K562 (cell line): ENCODE data around the gene ATAD2B. TPM values are rescaled to one million over a fixed set of nuclear protein-coding genes. Genes with fewer than 3 reads are reported as not detected.

Experiments used
- CHD1 ChIP-seq: fragments of 200-600 bp; sonication (generic); IDR thresholded peaks from one replicate; pipeline ENCODE4 v1.6.1; 2012; ENCODE audit warnings: mild to moderate bottlenecking, moderate library complexity, low read length, inconsistent platforms
- ELF1 ChIP-seq: fragments of 200-800 bp; sonication (Bioruptor generic); IDR thresholded peaks from 2 replicates; pipeline ENCODE4 v1.6.1; 2016; ENCODE audit warnings: missing genetic modification characterization, missing compliant biosample characterization
- EP300 ChIP-seq: IDR thresholded peaks from 2 replicates; pipeline ENCODE4 v1.6.1; 2012; ENCODE audit warnings: low read length, improper control_type of control experiment
- GATAD2A ChIP-seq: fragments of 450-650 bp; IDR thresholded peaks from 2 replicates; pipeline ENCODE4 v1.6.1; 2017
- HEY1 ChIP-seq: fragments of 250-450 bp; sonication (Bioruptor Pico); IDR thresholded peaks from 2 replicates; pipeline ENCODE4 v1.5.0; 2020; ENCODE audit warnings: mild to moderate bottlenecking, moderate library complexity, borderline replicate concordance
- HSF4 ChIP-seq: fragments of 250-450 bp; sonication (Bioruptor Pico); IDR thresholded peaks from 2 replicates; pipeline ENCODE4 v2.1.2; 2022; ENCODE audit warnings: mild to moderate bottlenecking, moderate library complexity, borderline replicate concordance
- MBD2 ChIP-seq: sonication (generic); IDR thresholded peaks from 2 replicates; pipeline ENCODE4 v1.6.1; 2016; ENCODE audit warnings: low read depth, borderline replicate concordance
- MED1 ChIP-seq: sonication (generic); formaldehyde crosslinking; IDR thresholded peaks from 2 replicates; pipeline ENCODE4 v1.8.1; 2023; ENCODE audit warnings: missing genetic modification reagents, borderline replicate concordance
- MEIS2 ChIP-seq: fragments of 450-650 bp; IDR thresholded peaks from 2 replicates; pipeline ENCODE4 v1.6.1; 2014; ENCODE audit warnings: mild to moderate bottlenecking; ENCODE audit not compliant: partially characterized antibody
- NFYB ChIP-seq: IDR thresholded peaks from 2 replicates; pipeline ENCODE4 v1.6.1; 2011; ENCODE audit warnings: mild to moderate bottlenecking, moderate library complexity; ENCODE audit not compliant: insufficient read length; ENCODE audit errors: extremely low read depth
- PHTF2 ChIP-seq: fragments of 250-450 bp; sonication (Bioruptor Pico); IDR thresholded peaks from 2 replicates; pipeline ENCODE4 v1.5.0; 2021; ENCODE audit warnings: mild to moderate bottlenecking
- RBBP5 ChIP-seq: fragments of 200-600 bp; sonication (generic); IDR thresholded peaks from 2 replicates; pipeline ENCODE4 v1.6.1; 2012; ENCODE audit warnings: borderline replicate concordance, mild to moderate bottlenecking, low read length, control low read depth, inconsistent platforms; ENCODE audit not compliant: insufficient read depth, poor library complexity, severe bottlenecking
- TCF7 ChIP-seq: sonication (generic); IDR thresholded peaks from 2 replicates; pipeline ENCODE4 v1.6.1; 2016; ENCODE audit warnings: antibody characterized with exemption, borderline replicate concordance
- YY1 ChIP-seq, 3 experiments: IDR thresholded peaks; 2 replicates each; pipeline ENCODE4 v1.6.1; 2011; ENCODE audit warnings: low read length in 2 of 3, mild to moderate bottlenecking in 2 of 3, moderate library complexity in 2 of 3, borderline replicate concordance in 1 of 3, control low read depth in 1 of 3, low read depth in 1 of 3; ENCODE audit not compliant: insufficient read depth in 3 of 3, insufficient replicate concordance in 2 of 3, control insufficient read depth in 1 of 3, insufficient read length in 1 of 3; ENCODE audit errors: extremely low read depth in 1 of 3
- ZC3H11A ChIP-seq: IDR thresholded peaks from 2 replicates; pipeline ENCODE4 v1.6.1; 2012; ENCODE audit warnings: low read depth, low read length, improper control_type of control experiment
- ZNF23 ChIP-seq: fragments of 250-450 bp; sonication (Bioruptor Pico); IDR thresholded peaks from 2 replicates; pipeline ENCODE4 v1.4.0; 2020; ENCODE audit warnings: mild to moderate bottlenecking
- ZNF507 ChIP-seq: conservative IDR thresholded peaks from 2 replicates; pipeline ENCODE4 v1.6.1; 2017; ENCODE audit warnings: missing genetic modification characterization, missing compliant biosample characterization
- polyA plus RNA-seq, 8 experiments: library from polyadenylated mRNA; depleted of rRNA in 4 of 8; stranded (reverse) in 5 of 8; unstranded in 3 of 8; fragments of >200 nt; fragmentation: Nextera tagmentation in 2 of 8; fragmentation: Illumina TruSeq in 1 of 8; extraction: Ambion mirVana in 2 of 8; extraction: Trizol in 1 of 8; gene quantifications; 2 replicates each; pipeline versions ENCODE4 v1.2.1 to v1.2.3, GENCODE V29; 2011 to 2014; ENCODE audit warnings: inconsistent platforms in 1 of 8, missing spikeins in 1 of 8
- total RNA-seq, 7 experiments: library from RNA; depleted of rRNA in 6 of 7; stranded (reverse); fragments of >200 nt in 6 of 7; fragmentation: Illumina TruSeq in 2 of 7; extraction: Trizol in 2 of 7; gene quantifications; 2 replicates each; pipeline versions ENCODE4 v1.2.1 to v1.2.3, GENCODE V29; 2011 to 2021; ENCODE audit warnings: low replicate concordance in 1 of 7
- TF ChIP-seq, protein P1 (sequence below): fragments of 250-450 bp; sonication (Bioruptor Pico); IDR thresholded peaks from 2 replicates; pipeline ENCODE4 v1.8.0; 2022; ENCODE audit warnings: inconsistent platforms
- TF ChIP-seq, protein P2 (sequence below): fragments of 450-650 bp; IDR thresholded peaks from 2 replicates; pipeline ENCODE4 v1.6.1; 2016; ENCODE audit warnings: missing biosample characterization, missing genetic modification characterization
- TF ChIP-seq, protein P3 (sequence below): fragments of 200-800 bp; sonication (Bioruptor generic); IDR thresholded peaks from 2 replicates; pipeline ENCODE4 v1.6.1; 2017; ENCODE audit warnings: missing genetic modification characterization, missing compliant biosample characterization
- TF ChIP-seq, protein P4 (sequence below): sonication (generic); formaldehyde crosslinking; IDR thresholded peaks from 2 replicates; pipeline ENCODE4 v1.9.0; 2022; ENCODE audit warnings: mild to moderate bottlenecking, missing genetic modification reagents
- TF ChIP-seq, protein P5 (sequence below): sonication (generic); formaldehyde crosslinking; IDR thresholded peaks from 2 replicates; pipeline ENCODE4 v1.8.1; 2022; ENCODE audit warnings: missing genetic modification reagents

The ATAD2B gene
- total and polyA plus RNA-seq, 9 of the 15 experiments (the other 6 are each of a cell fraction or from before 2014, with no cell fraction given), result 3.2 to 21.6 (median 11.4) TPM

DNA sequence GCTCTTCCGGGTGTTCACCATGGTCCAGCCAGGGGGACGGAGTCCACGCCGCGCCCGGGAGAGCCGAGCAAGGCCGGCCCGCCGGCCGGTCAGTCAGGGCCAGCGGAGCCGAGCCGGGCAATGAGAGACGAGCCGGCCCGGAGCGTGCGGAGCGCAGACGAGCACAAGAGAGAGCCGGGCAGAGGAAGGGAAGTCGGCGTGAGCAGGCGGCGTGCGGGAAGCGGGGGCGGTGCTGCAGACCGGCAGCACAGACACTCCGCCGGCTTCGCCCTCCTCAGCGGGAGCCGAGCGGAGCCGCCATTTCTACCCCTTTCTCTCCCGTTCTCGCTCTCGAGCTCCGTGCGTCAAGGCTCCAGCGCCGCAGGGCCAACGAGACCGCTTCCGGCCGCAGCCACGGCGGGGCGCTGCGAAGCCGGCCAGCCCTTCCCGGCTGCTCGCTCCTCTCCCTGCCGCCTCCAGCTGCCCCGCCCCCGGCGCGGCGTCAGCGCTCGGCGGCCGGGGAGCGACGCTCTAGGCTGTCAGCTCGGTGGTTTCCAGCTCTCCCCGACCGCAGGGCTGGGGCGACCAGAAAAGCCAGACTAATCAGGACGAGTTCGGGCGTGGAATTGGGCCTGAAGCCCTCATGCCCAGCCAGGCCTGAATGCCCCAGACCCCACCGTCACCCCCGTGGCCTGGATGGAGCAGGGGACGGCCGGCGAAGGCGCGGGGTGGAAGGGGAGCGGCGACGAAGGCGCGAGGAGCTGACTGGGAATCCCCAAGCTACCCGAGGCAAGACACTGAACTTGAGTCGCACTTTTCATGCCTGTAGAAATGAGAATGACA, at the start of gene ATAD2B (continued):
- TF ChIP-seq, protein P1, sequence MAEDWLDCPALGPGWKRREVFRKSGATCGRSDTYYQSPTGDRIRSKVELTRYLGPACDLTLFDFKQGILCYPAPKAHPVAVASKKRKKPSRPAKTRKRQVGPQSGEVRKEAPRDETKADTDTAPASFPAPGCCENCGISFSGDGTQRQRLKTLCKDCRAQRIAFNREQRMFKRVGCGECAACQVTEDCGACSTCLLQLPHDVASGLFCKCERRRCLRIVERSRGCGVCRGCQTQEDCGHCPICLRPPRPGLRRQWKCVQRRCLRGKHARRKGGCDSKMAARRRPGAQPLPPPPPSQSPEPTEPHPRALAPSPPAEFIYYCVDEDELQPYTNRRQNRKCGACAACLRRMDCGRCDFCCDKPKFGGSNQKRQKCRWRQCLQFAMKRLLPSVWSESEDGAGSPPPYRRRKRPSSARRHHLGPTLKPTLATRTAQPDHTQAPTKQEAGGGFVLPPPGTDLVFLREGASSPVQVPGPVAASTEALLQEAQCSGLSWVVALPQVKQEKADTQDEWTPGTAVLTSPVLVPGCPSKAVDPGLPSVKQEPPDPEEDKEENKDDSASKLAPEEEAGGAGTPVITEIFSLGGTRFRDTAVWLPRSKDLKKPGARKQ (CRISPR knock-in tag), result no peak
- TF ChIP-seq EP300, result peak; percentile 37
- TF ChIP-seq MEIS2, result peak; percentile 40
- no peak for TF ChIP-seq ZNF23 (CRISPR knock-in tag)
- TF ChIP-seq HEY1 (CRISPR knock-in tag), result no peak
- TF ChIP-seq, protein P2, sequence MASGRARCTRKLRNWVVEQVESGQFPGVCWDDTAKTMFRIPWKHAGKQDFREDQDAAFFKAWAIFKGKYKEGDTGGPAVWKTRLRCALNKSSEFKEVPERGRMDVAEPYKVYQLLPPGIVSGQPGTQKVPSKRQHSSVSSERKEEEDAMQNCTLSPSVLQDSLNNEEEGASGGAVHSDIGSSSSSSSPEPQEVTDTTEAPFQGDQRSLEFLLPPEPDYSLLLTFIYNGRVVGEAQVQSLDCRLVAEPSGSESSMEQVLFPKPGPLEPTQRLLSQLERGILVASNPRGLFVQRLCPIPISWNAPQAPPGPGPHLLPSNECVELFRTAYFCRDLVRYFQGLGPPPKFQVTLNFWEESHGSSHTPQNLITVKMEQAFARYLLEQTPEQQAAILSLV (tag), result no peak
- TF ChIP-seq NFYB, result no peak
- TF ChIP-seq TCF7, result peak; percentile 23; the same call in 1 of the 2 replicates
- TF ChIP-seq ELF1 (tag), result peak; percentile 53; the same call in 1 of the 2 replicates
- peak; percentile 97 for TF ChIP-seq RBBP5
- no peak for TF ChIP-seq HSF4 (CRISPR knock-in tag)
- no peak for TF ChIP-seq CHD1
- TF ChIP-seq, protein P3, sequence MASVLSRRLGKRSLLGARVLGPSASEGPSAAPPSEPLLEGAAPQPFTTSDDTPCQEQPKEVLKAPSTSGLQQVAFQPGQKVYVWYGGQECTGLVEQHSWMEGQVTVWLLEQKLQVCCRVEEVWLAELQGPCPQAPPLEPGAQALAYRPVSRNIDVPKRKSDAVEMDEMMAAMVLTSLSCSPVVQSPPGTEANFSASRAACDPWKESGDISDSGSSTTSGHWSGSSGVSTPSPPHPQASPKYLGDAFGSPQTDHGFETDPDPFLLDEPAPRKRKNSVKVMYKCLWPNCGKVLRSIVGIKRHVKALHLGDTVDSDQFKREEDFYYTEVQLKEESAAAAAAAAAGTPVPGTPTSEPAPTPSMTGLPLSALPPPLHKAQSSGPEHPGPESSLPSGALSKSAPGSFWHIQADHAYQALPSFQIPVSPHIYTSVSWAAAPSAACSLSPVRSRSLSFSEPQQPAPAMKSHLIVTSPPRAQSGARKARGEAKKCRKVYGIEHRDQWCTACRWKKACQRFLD (CRISPR knock-in tag), result peak; percentile 72
- no peak for TF ChIP-seq ZNF507
- TF ChIP-seq, protein P4, sequence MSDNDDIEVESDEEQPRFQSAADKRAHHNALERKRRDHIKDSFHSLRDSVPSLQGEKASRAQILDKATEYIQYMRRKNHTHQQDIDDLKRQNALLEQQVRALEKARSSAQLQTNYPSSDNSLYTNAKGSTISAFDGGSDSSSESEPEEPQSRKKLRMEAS (CRISPR knock-in tag), result peak; percentile 81
- TF ChIP-seq MBD2, result peak; percentile 51; the same call in 1 of the 2 replicates
- TF ChIP-seq MED1, result no peak
- no peak for TF ChIP-seq PHTF2 (CRISPR knock-in tag)
- peak; percentile 74 to 97 (median 92) for TF ChIP-seq YY1 (IDR thresholded peaks at IDR 0.05; ENCODE audit: borderline replicate concordance in 1 of 3, control insufficient read depth in 1 of 3, extremely low read depth in 1 of 3, insufficient read depth in 3 of 3, insufficient read length in 1 of 3, insufficient replicate concordance in 2 of 3, low read depth in 1 of 3, low read length in 2 of 3)
- TF ChIP-seq, protein P5, sequence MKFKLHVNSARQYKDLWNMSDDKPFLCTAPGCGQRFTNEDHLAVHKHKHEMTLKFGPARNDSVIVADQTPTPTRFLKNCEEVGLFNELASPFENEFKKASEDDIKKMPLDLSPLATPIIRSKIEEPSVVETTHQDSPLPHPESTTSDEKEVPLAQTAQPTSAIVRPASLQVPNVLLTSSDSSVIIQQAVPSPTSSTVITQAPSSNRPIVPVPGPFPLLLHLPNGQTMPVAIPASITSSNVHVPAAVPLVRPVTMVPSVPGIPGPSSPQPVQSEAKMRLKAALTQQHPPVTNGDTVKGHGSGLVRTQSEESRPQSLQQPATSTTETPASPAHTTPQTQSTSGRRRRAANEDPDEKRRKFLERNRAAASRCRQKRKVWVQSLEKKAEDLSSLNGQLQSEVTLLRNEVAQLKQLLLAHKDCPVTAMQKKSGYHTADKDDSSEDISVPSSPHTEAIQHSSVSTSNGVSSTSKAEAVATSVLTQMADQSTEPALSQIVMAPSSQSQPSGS, result no peak
- TF ChIP-seq ZC3H11A, result no peak
- no peak for TF ChIP-seq GATAD2A
